PFSK-1 (cell line): Measurements from ENCODE around the gene ACSM3.

Experiments used
- FOXP2 ChIP-seq: optimal IDR thresholded peaks from 2 replicates; pipeline ENCODE3; 2011; ENCODE audit warnings: borderline replicate concordance, control low read depth, inconsistent platforms; ENCODE audit not compliant: insufficient read depth; ENCODE audit errors: extremely low read length, extremely low read depth
- POLR2AphosphoS5 ChIP-seq: IDR thresholded peaks from 2 replicates; pipeline ENCODE4 v1.6.1; 2012; ENCODE audit warnings: low read depth, mild to moderate bottlenecking, control low read depth, low read length, moderate library complexity
- REST ChIP-seq, 2 experiments: IDR thresholded peaks; 2 replicates each; pipeline versions ENCODE4 v1.6.1 to v1.8.0; 2011 to 2012; ENCODE audit warnings: low read depth in 2 of 2, low read length in 2 of 2, control low read depth in 1 of 2, inconsistent platforms in 1 of 2, mild to moderate bottlenecking in 1 of 2, moderate library complexity in 1 of 2; ENCODE audit not compliant: insufficient read depth in 1 of 2
- SIN3A ChIP-seq: IDR thresholded peaks from 2 replicates; pipeline ENCODE4 v1.6.1; 2012; ENCODE audit warnings: mild to moderate bottlenecking, low read length, moderate library complexity, borderline replicate concordance; ENCODE audit not compliant: insufficient read depth
- TAF1 ChIP-seq: IDR thresholded peaks from 2 replicates; pipeline ENCODE4 v1.6.1; 2012; ENCODE audit warnings: low read length, control low read depth, borderline replicate concordance; ENCODE audit not compliant: insufficient read depth

Gene ACSM3

GRCh38 chr16:20746461-20746860 is 17.4 kb upstream of the ACSM3 start:
- no peak for TF ChIP-seq SIN3A
- TF ChIP-seq REST (IDR thresholded peaks at IDR 0.05; ENCODE audit: insufficient read depth in 1 of 2, low read depth in 2 of 2, low read length in 2 of 2): no peak
- TF ChIP-seq TAF1: no peak
- TF ChIP-seq POLR2AphosphoS5: no peak

DNA sequence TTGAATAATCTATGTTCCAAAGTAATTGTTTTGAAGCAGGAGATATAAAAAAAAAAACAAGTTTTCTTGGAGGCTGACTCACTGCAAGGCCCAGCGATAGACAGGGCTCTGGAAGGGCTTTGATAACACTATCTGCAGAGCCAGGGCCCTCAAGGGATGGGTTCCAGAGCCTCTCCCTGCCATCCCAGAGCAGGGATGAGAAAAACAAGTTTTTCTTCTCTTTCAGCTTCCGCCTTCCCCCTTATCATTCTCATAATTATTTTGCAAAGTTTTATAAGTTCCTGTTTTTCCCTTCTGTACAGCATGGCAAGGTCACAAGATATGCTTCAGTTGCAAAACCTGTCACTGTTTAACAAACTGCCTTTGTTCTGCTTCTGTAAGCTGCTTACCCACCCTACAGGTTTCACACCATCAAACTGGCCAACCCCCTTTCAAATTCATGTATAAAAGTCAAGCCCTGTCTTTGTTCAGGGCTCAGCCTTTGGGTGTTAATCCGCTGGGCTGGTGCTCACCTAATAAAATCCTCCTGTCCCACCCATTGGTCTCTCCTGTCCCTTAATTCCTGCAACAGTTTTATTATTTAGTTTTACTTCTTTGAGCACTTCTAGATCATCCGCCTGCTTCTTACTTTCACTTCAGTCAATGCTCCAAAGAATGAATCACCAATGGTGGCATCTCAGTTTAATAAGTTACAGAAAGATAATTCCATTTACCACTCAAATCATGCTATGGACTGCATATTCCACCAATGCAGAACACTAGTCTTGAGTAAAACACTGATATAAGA is 16.6 kb upstream of the ACSM3 start:
- TF ChIP-seq TAF1 (no peak), FOXP2 (no peak), POLR2AphosphoS5 (no peak), SIN3A (no peak), REST (IDR thresholded peaks at IDR 0.05; ENCODE audit: insufficient read depth in 1 of 2, low read depth in 2 of 2, low read length in 2 of 2) (no peak)

- TF ChIP-seq SIN3A (no peak), POLR2AphosphoS5 (no peak), TAF1 (no peak), REST (IDR thresholded peaks at IDR 0.05; ENCODE audit: insufficient read depth in 1 of 2, low read depth in 2 of 2, low read length in 2 of 2) (no peak), FOXP2 (no peak)
These were observed 14.3 kb upstream of the ACSM3 start for GRCh38 chr16:20749474-20749873.

- TF ChIP-seq FOXP2 (no peak), REST (IDR thresholded peaks at IDR 0.05; ENCODE audit: insufficient read depth in 1 of 2, low read depth in 2 of 2, low read length in 2 of 2) (no peak), SIN3A (no peak), TAF1 (no peak), POLR2AphosphoS5 (no peak)
These were observed 13.3 kb upstream of the ACSM3 start for GRCh38 chr16:20750558-20750957.

DNA sequence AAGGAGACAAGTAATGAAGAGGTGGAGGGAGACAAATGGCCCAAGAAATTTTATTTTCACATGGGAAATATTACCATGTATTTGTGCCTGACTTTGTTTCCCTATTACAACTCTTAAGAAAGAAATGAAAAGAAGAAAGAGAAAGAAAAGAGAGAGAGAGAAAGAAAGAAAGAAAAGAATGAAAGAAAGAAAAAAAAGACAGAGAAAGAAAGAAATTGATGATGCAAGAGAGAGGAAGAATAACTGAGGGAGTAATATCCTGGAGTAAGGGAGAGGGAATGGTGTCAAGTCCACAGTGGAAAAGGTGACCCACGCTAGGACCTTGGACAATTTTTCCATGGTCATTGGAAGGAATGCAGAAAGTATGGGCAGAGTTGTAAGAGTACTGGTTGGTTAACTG is 10.1 kb upstream of the ACSM3 start:
- TF ChIP-seq SIN3A (no peak), TAF1 (no peak), FOXP2 (no peak), POLR2AphosphoS5 (no peak), REST (IDR thresholded peaks at IDR 0.05; ENCODE audit: insufficient read depth in 1 of 2, low read depth in 2 of 2, low read length in 2 of 2) (no peak)
